ENCODE data around the gene FLNB. TPM values are rescaled to one million over a fixed set of nuclear protein-coding genes. Genes with fewer than 3 reads are reported as not detected.

FLNB gene
- total and polyA plus RNA-seq, 8 donors, result 85.2 to 152 (median 102) TPM

DNA sequence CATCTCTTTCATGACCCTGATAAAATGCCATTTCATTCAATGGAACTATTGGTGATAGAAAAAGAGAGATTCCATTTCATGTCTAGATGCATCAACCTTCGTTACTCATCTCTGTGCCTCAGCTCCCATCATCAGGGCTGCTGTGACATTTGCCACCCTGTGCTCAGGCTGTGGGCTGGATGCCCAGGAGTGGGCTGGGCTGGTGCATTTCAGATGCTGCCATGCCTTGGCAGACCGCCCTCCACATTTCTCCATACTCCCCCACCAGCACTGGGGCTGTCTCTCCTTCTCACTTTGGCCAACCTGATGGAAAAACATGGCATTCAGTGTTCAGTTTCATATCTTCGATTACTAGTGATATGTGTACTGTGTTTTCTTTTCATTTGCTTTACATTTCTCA is 143.4 kb downstream of the FLNB start:
- DNase-seq (no peak), FAIRE-seq (no peak), ATAC-seq (peak in 3 of 4 donors; percentile 41 to 65 (median 58))
- TF ChIP-seq, protein P1, sequence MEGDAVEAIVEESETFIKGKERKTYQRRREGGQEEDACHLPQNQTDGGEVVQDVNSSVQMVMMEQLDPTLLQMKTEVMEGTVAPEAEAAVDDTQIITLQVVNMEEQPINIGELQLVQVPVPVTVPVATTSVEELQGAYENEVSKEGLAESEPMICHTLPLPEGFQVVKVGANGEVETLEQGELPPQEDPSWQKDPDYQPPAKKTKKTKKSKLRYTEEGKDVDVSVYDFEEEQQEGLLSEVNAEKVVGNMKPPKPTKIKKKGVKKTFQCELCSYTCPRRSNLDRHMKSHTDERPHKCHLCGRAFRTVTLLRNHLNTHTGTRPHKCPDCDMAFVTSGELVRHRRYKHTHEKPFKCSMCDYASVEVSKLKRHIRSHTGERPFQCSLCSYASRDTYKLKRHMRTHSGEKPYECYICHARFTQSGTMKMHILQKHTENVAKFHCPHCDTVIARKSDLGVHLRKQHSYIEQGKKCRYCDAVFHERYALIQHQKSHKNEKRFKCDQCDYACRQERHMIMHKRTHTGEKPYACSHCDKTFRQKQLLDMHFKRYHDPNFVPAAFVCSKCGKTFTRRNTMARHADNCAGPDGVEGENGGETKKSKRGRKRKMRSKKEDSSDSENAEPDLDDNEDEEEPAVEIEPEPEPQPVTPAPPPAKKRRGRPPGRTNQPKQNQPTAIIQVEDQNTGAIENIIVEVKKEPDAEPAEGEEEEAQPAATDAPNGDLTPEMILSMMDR (IDR thresholded peaks at IDR 0.05), result no peak
- Histone ChIP-seq H3K4me1 (peaks cover 0 to 7% (median 5%) of the 10 kb centered on the region in 3 donors), H3K27me3 (no peaks in the 10 kb centered on the region), H3K4me3 (no peak overlapping the region), H3K36me3 (peaks cover 0 to 68% (median 26%) of the 10 kb centered on the region in 3 donors), H3K27ac (no peak overlapping the region), H3K9me3 (no peaks in the 10 kb centered on the region)
- WGBS, 2 donors, result 57 to 63% methylated on average over 3 of the region's 3 CpGs
- intact Hi-C loops (cut with DNase I), result no loop called here

GRCh38 chr3:58152225-58153015 is 144.2 kb downstream of the FLNB start:
- DNase-seq (no peak), ATAC-seq (no peak), FAIRE-seq (no peak)
- 86% methylated on average over 17 of the region's 17 CpGs for WGBS, 2 donors
- Histone ChIP-seq H3K27me3 (no peaks in the 10 kb centered on the region), H3K4me3 (no peak overlapping the region), H3K4me1 (peaks cover 0 to 7% (median 5%) of the 10 kb centered on the region in 3 donors), H3K27ac (no peak overlapping the region), H3K9me3 (no peaks in the 10 kb centered on the region), H3K36me3 (peaks cover 0 to 65% (median 26%) of the 10 kb centered on the region in 3 donors)
- TF ChIP-seq, protein P1 (IDR thresholded peaks at IDR 0.05), result no peak
- intact Hi-C loops (cut with DNase I), result no loop called here

- Histone ChIP-seq H3K4me1 (peaks cover 0 to 7% (median 5%) of the 10 kb centered on the region in 3 donors), H3K27me3 (no peaks in the 10 kb centered on the region), H3K4me3 (no peak overlapping the region), H3K36me3 (peaks cover 0 to 64% (median 21%) of the 10 kb centered on the region in 3 donors), H3K27ac (no peak overlapping the region), H3K9me3 (no peaks in the 10 kb centered on the region)
- no peak for DNase-seq
- intact Hi-C loops (cut with DNase I), result no loop called here
- TF ChIP-seq, protein P1 (IDR thresholded peaks at IDR 0.05), result no peak
- ATAC-seq, result no peak
- 96 to 98% methylated on average over 16 of the region's 16 CpGs for WGBS, 2 donors
- no peak for FAIRE-seq
Measured at GRCh38 chr3:58153371-58153770, 145.1 kb downstream of the FLNB start.

DNA sequence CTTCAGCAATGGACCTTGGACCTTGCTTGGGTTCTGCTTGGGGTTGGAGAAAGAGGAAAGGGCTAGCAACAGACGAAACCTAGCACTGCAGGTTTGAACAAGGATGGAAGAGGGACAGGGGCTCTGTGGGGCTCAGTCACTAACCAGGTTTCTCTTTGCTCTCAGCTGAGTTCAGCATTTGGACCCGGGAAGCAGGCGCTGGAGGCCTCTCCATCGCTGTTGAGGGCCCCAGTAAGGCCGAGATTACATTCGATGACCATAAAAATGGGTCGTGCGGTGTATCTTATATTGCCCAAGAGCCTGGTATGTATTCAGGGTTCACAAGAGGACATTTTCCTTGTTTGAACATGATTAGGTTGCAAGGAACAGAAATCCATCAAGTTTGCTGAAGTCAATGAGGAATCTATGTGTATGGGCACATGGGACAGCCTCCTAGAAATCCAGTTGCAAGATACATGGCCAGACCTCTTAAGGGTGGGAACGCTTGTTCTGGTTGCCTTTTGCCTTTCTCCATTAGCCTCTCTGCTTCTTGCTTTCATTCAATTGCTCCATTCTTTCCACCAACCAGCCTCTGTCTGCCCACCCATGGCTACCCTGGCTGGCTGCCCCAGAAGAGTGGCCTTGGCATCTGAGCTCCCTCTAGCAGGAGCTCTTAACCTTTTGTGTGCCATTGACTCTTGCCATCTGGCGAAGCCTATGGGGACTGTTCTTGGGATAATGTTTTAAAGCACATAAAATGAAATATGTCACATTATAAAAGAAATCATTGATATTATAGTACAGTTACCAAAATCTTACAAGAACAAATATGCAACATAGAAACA is 146.6 kb downstream of the FLNB start:
- peaks cover 0 to 52% (median 8%) of the 10 kb centered on the region in 3 donors for H3K36me3 ChIP-seq
- no peak for FAIRE-seq
- TF ChIP-seq, protein P1 (IDR thresholded peaks at IDR 0.05), result no peak
- no peak for DNase-seq
- H3K9me3 ChIP-seq, result no peaks in the 10 kb centered on the region
- intact Hi-C loops (cut with DNase I), result no loop called here
- no peak overlapping the region for H3K4me3 ChIP-seq
- peaks cover 0 to 11% (median 9%) of the 10 kb centered on the region in 3 donors for H3K4me1 ChIP-seq
- WGBS, 2 donors, result 63 to 64% methylated on average over 10 of the region's 10 CpGs
- H3K27me3 ChIP-seq, result no peaks in the 10 kb centered on the region
- peak in 2 of 4 donors; percentile 45 to 49 for ATAC-seq
- H3K27ac ChIP-seq, result no peak overlapping the region

Data from pancreas (tissue), 10 donors.